Keratinocyte (primary cell): ENCODE results near the gene ITGAV.

ENCODE experiments used
- EZH2 ChIP-seq: IDR thresholded peaks from one replicate; pipeline ENCODE4 v1.6.1; 2012; ENCODE audit warnings: inconsistent platforms, mild to moderate bottlenecking, low read length, moderate library complexity
- TF ChIP-seq, protein P1 (sequence below), 3 experiments: IDR thresholded peaks in 1 of 3; conservative IDR thresholded peaks in 1 of 3; optimal IDR thresholded peaks in 1 of 3; 2 replicates in 2 of 3; 3 replicates in 1 of 3; pipeline versions ENCODE3 to v1.5.1; 2011; ENCODE audit warnings: low read length in 3 of 3, mild to moderate bottlenecking in 3 of 3, moderate library complexity in 2 of 3, control low read depth in 1 of 3, inconsistent platforms in 1 of 3; ENCODE audit not compliant: insufficient read depth in 2 of 3; ENCODE audit errors: extremely low read depth in 1 of 3

DNA sequence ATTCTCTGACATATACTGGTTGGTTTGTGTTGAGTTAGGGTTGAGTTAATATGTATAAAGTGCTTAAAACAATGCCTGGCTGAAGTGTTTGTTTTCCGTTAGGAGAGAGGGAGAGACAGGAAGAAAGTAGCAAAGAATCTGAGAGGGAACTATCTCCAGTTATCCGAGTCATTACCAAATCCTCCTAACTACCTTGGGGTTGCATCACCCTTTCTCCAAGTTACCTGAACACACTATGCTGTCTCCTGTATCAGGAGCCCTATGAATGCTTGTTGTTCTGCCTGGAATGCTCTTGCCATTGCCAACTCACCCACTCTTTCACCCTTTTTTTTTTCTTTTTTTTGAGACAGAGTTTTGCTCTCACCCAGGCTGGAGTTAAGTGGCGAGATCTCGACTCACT lies 47.9 kb upstream of the ITGAV start:
- TF ChIP-seq, protein P1, sequence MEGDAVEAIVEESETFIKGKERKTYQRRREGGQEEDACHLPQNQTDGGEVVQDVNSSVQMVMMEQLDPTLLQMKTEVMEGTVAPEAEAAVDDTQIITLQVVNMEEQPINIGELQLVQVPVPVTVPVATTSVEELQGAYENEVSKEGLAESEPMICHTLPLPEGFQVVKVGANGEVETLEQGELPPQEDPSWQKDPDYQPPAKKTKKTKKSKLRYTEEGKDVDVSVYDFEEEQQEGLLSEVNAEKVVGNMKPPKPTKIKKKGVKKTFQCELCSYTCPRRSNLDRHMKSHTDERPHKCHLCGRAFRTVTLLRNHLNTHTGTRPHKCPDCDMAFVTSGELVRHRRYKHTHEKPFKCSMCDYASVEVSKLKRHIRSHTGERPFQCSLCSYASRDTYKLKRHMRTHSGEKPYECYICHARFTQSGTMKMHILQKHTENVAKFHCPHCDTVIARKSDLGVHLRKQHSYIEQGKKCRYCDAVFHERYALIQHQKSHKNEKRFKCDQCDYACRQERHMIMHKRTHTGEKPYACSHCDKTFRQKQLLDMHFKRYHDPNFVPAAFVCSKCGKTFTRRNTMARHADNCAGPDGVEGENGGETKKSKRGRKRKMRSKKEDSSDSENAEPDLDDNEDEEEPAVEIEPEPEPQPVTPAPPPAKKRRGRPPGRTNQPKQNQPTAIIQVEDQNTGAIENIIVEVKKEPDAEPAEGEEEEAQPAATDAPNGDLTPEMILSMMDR (optimal IDR thresholded peaks at IDR 0.05 in 1 of 3, IDR thresholded peaks at IDR 0.05 in 1 of 3, conservative IDR thresholded peaks at IDR 0.05 in 1 of 3; ENCODE audit: extremely low read depth in 1 of 3, insufficient read depth in 2 of 3, low read length in 3 of 3), result no peak
- no peak for TF ChIP-seq EZH2
